ENCODE data around the gene TFF1. TPM values are rescaled to one million over a fixed set of nuclear protein-coding genes. Genes with fewer than 3 reads are reported as not detected.

TFF1 gene
- total RNA-seq, 1 experiment from 2014 or later: 2.2 TPM

GRCh38 chr21:42406201-42406621 is 39.9 kb upstream of the TFF1 start:
- no peaks in the 10 kb centered on the region for H3K27me3 ChIP-seq (ENCODE audit: insufficient read depth, low read depth)
- intact Hi-C loops (cut with micrococcal nuclease; ENCODE audit: unreplicated experiment): no loop called here
- no peaks in the 10 kb centered on the region for H3K79me2 ChIP-seq (ENCODE audit: low read depth)
- H3K36me3 ChIP-seq (ENCODE audit: low read depth): no peaks in the 10 kb centered on the region
- no peak overlapping the region for H3K4me3 ChIP-seq
- no peaks in the 10 kb centered on the region for H3F3A ChIP-seq (ENCODE audit: insufficient read depth, low read depth)
- H2AFZ ChIP-seq: no peak overlapping the region
- no peaks in the 10 kb centered on the region for H3K4me1 ChIP-seq (replicated peaks; ENCODE audit: insufficient read depth)
- H3K9me3 ChIP-seq (ENCODE audit: insufficient read depth, low read depth): no peaks in the 10 kb centered on the region
- H4K20me1 ChIP-seq (ENCODE audit: insufficient read depth): no peaks in the 10 kb centered on the region
- CTCF ChIA-PET: no interaction called here
- no peak overlapping the region for H3K4me2 ChIP-seq
- TF ChIP-seq, protein P1, sequence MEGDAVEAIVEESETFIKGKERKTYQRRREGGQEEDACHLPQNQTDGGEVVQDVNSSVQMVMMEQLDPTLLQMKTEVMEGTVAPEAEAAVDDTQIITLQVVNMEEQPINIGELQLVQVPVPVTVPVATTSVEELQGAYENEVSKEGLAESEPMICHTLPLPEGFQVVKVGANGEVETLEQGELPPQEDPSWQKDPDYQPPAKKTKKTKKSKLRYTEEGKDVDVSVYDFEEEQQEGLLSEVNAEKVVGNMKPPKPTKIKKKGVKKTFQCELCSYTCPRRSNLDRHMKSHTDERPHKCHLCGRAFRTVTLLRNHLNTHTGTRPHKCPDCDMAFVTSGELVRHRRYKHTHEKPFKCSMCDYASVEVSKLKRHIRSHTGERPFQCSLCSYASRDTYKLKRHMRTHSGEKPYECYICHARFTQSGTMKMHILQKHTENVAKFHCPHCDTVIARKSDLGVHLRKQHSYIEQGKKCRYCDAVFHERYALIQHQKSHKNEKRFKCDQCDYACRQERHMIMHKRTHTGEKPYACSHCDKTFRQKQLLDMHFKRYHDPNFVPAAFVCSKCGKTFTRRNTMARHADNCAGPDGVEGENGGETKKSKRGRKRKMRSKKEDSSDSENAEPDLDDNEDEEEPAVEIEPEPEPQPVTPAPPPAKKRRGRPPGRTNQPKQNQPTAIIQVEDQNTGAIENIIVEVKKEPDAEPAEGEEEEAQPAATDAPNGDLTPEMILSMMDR (conservative IDR thresholded peaks at IDR 0.05): no peak
- no peak for TF ChIP-seq EZH2 (IDR thresholded peaks at IDR 0.05; ENCODE audit: low read depth)
- H3K27ac ChIP-seq: no peak overlapping the region
- DNase-seq: no peak
- BruUV-seq (replicated peaks): no TSS peak
- H3K9me2 ChIP-seq (ENCODE audit: insufficient read depth): no peaks in the 10 kb centered on the region
- POLR2A ChIA-PET (ENCODE audit: unreplicated experiment): no interaction called here

- no peak for TF ChIP-seq EZH2 (IDR thresholded peaks at IDR 0.05; ENCODE audit: low read depth)
- TF ChIP-seq, protein P1 (conservative IDR thresholded peaks at IDR 0.05): no peak
- no peaks in the 10 kb centered on the region for H4K20me1 ChIP-seq (ENCODE audit: insufficient read depth)
- H3K36me3 ChIP-seq (ENCODE audit: low read depth): no peaks in the 10 kb centered on the region
- no peak overlapping the region for H3K27ac ChIP-seq
- no peak overlapping the region for H3K4me3 ChIP-seq
- POLR2A ChIA-PET (ENCODE audit: unreplicated experiment): no interaction called here
- CTCF ChIA-PET: no interaction called here
- H3K4me2 ChIP-seq: no peak overlapping the region
- intact Hi-C loops (cut with micrococcal nuclease; ENCODE audit: unreplicated experiment): no loop called here
- H3K27me3 ChIP-seq (ENCODE audit: insufficient read depth, low read depth): no peaks in the 10 kb centered on the region
- no peaks in the 10 kb centered on the region for H3F3A ChIP-seq (ENCODE audit: insufficient read depth, low read depth)
- no peak for DNase-seq
- H3K4me1 ChIP-seq (replicated peaks; ENCODE audit: insufficient read depth): no peaks in the 10 kb centered on the region
- no peaks in the 10 kb centered on the region for H3K79me2 ChIP-seq (ENCODE audit: low read depth)
- H3K9me2 ChIP-seq (ENCODE audit: insufficient read depth): no peaks in the 10 kb centered on the region
- no TSS peak for BruUV-seq (replicated peaks)
- H2AFZ ChIP-seq: no peak overlapping the region
- H3K9me3 ChIP-seq (ENCODE audit: insufficient read depth, low read depth): no peaks in the 10 kb centered on the region
Observed at GRCh38 chr21:42405064-42406013, 39.0 kb upstream of the TFF1 start.

DNA sequence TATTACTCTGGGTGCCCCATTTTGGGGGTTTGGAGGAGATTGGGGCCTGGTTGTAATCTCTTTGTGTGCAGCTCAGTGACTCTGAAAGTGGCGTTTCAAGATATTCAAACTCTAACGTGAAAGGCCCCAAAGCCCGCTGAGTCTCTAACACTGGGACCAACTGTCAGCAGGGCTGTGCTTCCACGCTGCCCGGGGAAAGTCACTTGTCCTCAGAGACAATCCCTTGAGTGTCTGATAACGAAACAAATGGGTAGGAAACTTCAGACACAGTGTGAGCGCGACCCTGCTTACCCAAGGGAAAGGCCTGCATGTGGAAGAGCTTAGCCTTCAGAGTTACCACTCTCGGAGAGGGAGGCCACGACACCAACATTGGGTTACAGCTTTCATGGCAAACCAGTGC is 38.2 kb upstream of the TFF1 start:
- ChIA-PET CTCF (no interaction called here), POLR2A (ENCODE audit: unreplicated experiment) (no interaction called here)
- no TSS peak for BruUV-seq (replicated peaks)
- Histone ChIP-seq H3K36me3 (ENCODE audit: low read depth) (no peaks in the 10 kb centered on the region), H3K9me2 (ENCODE audit: insufficient read depth) (no peaks in the 10 kb centered on the region), H2AFZ (no peak overlapping the region), H3K27me3 (ENCODE audit: insufficient read depth, low read depth) (no peaks in the 10 kb centered on the region), H3K79me2 (ENCODE audit: low read depth) (no peaks in the 10 kb centered on the region), H3K4me1 (replicated peaks; ENCODE audit: insufficient read depth) (no peaks in the 10 kb centered on the region), H3K9me3 (ENCODE audit: insufficient read depth, low read depth) (no peaks in the 10 kb centered on the region), H3K27ac (no peak overlapping the region), H3F3A (ENCODE audit: insufficient read depth, low read depth) (no peaks in the 10 kb centered on the region), H3K4me2 (no peak overlapping the region), H3K4me3 (no peak overlapping the region), H4K20me1 (ENCODE audit: insufficient read depth) (no peaks in the 10 kb centered on the region)
- TF ChIP-seq EZH2 (IDR thresholded peaks at IDR 0.05; ENCODE audit: low read depth): no peak
- TF ChIP-seq, protein P1 (conservative IDR thresholded peaks at IDR 0.05): no peak
- intact Hi-C loops (cut with micrococcal nuclease; ENCODE audit: unreplicated experiment): no loop called here
- no peak for DNase-seq
